WERI-Rb-1 (cell line): Measurements from ENCODE around the gene NTN5.
"Not testable (repeated sequence)": the region's sequence is repeated elsewhere in the genome, so short reads cannot be mapped to it uniquely, and the experiment has no call there.

Source experiments
- DNase-seq: peaks from one replicate; pipeline ENCODE4 v3.0.0-alpha.2; 2020
- H3K27ac ChIP-seq: fragments of 250-450 bp; sonication (Bioruptor Pico); 2 replicates; pipeline ENCODE4 v1.5.1; 2020; ENCODE audit warnings: mild to moderate bottlenecking, moderate library complexity
- H3K27me3 ChIP-seq: fragments of 250-450 bp; sonication (Bioruptor Pico); 2 replicates; pipeline ENCODE4 v1.5.1; 2021; ENCODE audit warnings: mild to moderate bottlenecking, low read depth, moderate library complexity; ENCODE audit not compliant: insufficient read depth, severe bottlenecking
- H3K36me3 ChIP-seq: fragments of 250-450 bp; sonication (Bioruptor Pico); 2 replicates; pipeline ENCODE4 v1.5.1; 2020; ENCODE audit warnings: mild to moderate bottlenecking, moderate library complexity
- H3K4me3 ChIP-seq: 2 replicates; pipeline ENCODE4 v1.5.1; 2011; ENCODE audit warnings: low read depth, mild to moderate bottlenecking, control low read depth, low read length
- H3K9me3 ChIP-seq: fragments of 250-450 bp; sonication (Bioruptor Pico); 2 replicates; pipeline ENCODE4 v1.5.1; 2021; ENCODE audit warnings: mild to moderate bottlenecking, moderate library complexity; ENCODE audit not compliant: severe bottlenecking
- CTCF ChIP-seq: IDR thresholded peaks from 2 replicates; pipeline ENCODE4 v1.5.1; 2011; ENCODE audit warnings: low read depth, mild to moderate bottlenecking, control low read depth, inconsistent platforms, low read length

NTN5 gene

GRCh38 chr19:48718711-48719231, 46.0 kb upstream of the NTN5 start:
- Histone ChIP-seq H3K27ac (no peak overlapping the region), H3K9me3 (no peaks in the 10 kb centered on the region), H3K36me3 (no peaks in the 10 kb centered on the region; the same call in 1 of the 2 replicates), H3K27me3 (no peaks in the 10 kb centered on the region), H3K4me3 (no peak overlapping the region)
- TF ChIP-seq CTCF: no peak
- no peak for DNase-seq

- not testable (repeated sequence) for H3K27ac ChIP-seq, DNase-seq, H3K4me3 ChIP-seq, H3K36me3 ChIP-seq, H3K9me3 ChIP-seq, H3K27me3 ChIP-seq
Measured at GRCh38 chr19:48718106-48718505, 45.3 kb upstream of the NTN5 start.

GRCh38 chr19:48716562-48717291, 43.9 kb upstream of the NTN5 start:
- no peaks in the 10 kb centered on the region for H3K27me3 ChIP-seq
- TF ChIP-seq CTCF: no peak
- DNase-seq: no peak
- H3K27ac ChIP-seq: no peak overlapping the region
- H3K9me3 ChIP-seq: no peaks in the 10 kb centered on the region
- H3K36me3 ChIP-seq: no peaks in the 10 kb centered on the region; the same call in 1 of the 2 replicates
- no peak overlapping the region for H3K4me3 ChIP-seq

- no peaks in the 10 kb centered on the region for H3K27me3 ChIP-seq
- DNase-seq: no peak
- H3K4me3 ChIP-seq: no peak overlapping the region
- no peaks in the 10 kb centered on the region; the same call in 1 of the 2 replicates for H3K36me3 ChIP-seq
- H3K9me3 ChIP-seq: no peaks in the 10 kb centered on the region
- TF ChIP-seq CTCF: no peak
- H3K27ac ChIP-seq: no peak overlapping the region; the same call in 1 of the 2 replicates
Measured at GRCh38 chr19:48715681-48716171, 42.9 kb upstream of the NTN5 start.

GRCh38 chr19:48714759-48715675, 42.2 kb upstream of the NTN5 start:
- peak overlapping the region; percentile 81 for H3K27ac ChIP-seq
- no peak for DNase-seq
- TF ChIP-seq CTCF: no peak
- peak overlapping the region; percentile 42 for H3K4me3 ChIP-seq
- no peaks in the 10 kb centered on the region for H3K27me3 ChIP-seq
- no peaks in the 10 kb centered on the region for H3K9me3 ChIP-seq
- no peaks in the 10 kb centered on the region for H3K36me3 ChIP-seq
